Small intestine (tissue), 7 donors: ENCODE results near the gene COMMD10. TPM values are rescaled to one million over a fixed set of nuclear protein-coding genes. Genes with fewer than 3 reads are reported as not detected.

ENCODE experiments used
- DNase-seq, 2 donors: peaks; one replicate each; pipeline versions ENCODE4 v3.0.0 to v3.0.0-alpha.2; 2013
- FAIRE-seq: peaks from 2 replicates; lab custom pipeline; 2012; peaks lifted over from hg19 to GRCh38; lab: Jason Lieb, UNC
- H3K27ac ChIP-seq, 3 donors: one replicate each; pipeline ENCODE4 v1.5.1; 2013; ENCODE audit warnings: low read length in 2 of 3, mild to moderate bottlenecking in 2 of 3, control low read depth in 1 of 3, inconsistent platforms in 1 of 3, low read depth in 1 of 3, moderate library complexity in 1 of 3
- H3K27me3 ChIP-seq, 3 donors: one replicate each; pipeline ENCODE4 v1.6.1; 2013; ENCODE audit warnings: low read length in 3 of 3, inconsistent platforms in 1 of 3; ENCODE audit not compliant: control insufficient read depth in 3 of 3, insufficient read depth in 3 of 3
- H3K36me3 ChIP-seq, 3 donors: one replicate each; pipeline ENCODE4 v1.6.1; 2013; ENCODE audit warnings: low read length in 3 of 3, inconsistent platforms in 1 of 3, low read depth in 1 of 3, mild to moderate bottlenecking in 1 of 3, moderate library complexity in 1 of 3; ENCODE audit not compliant: control insufficient read depth in 3 of 3, insufficient read depth in 2 of 3
- H3K4me1 ChIP-seq, 3 donors: one replicate each; pipeline ENCODE4 v1.6.1; 2013; ENCODE audit warnings: low read length in 2 of 3, inconsistent platforms in 1 of 3, low read depth in 1 of 3, mild to moderate bottlenecking in 1 of 3, moderate library complexity in 1 of 3; ENCODE audit not compliant: control insufficient read depth in 3 of 3, insufficient read depth in 2 of 3
- H3K4me3 ChIP-seq, 3 donors: one replicate each; pipeline ENCODE4 v1.5.1; 2013; ENCODE audit warnings: low read length in 3 of 3, control low read depth in 1 of 3, inconsistent platforms in 1 of 3, low read depth in 1 of 3, mild to moderate bottlenecking in 1 of 3, moderate library complexity in 1 of 3
- H3K9me3 ChIP-seq, 2 donors: one replicate each; pipeline ENCODE4 v1.6.1; 2013; ENCODE audit warnings: low read depth in 1 of 2, low read length in 1 of 2; ENCODE audit not compliant: control insufficient read depth in 2 of 2, insufficient read depth in 1 of 2
- WGBS, 3 donors: extraction: QIAGEN DNeasy Blood & Tissue Kit; methylation state at CpG; one replicate each; pipeline ENCODE4 v1.1.7; 2013; 5-methylcytosine and 5-hydroxymethylcytosine counted together
- polyA plus RNA-seq, 4 donors: library from polyadenylated mRNA; stranded (reverse) in 3 of 4; unstranded in 1 of 4; fragments of 200-250 nt in 3 of 4; fragments of 120-200 nt in 1 of 4; gene quantifications; one replicate each; pipeline versions ENCODE4 v1.2.1 to v1.2.3, GENCODE V29; 2013
- donor health status: healthy with polysubstance abuse.
- donor health status: control.
- donor health status: control.
- donor health status: Bipolar disorder and iron deficiency.
- donor health status: healthy.

The COMMD10 gene
- polyA plus RNA-seq, 4 donors: 19.7 to 70.3 (median 23.2) TPM

DNA sequence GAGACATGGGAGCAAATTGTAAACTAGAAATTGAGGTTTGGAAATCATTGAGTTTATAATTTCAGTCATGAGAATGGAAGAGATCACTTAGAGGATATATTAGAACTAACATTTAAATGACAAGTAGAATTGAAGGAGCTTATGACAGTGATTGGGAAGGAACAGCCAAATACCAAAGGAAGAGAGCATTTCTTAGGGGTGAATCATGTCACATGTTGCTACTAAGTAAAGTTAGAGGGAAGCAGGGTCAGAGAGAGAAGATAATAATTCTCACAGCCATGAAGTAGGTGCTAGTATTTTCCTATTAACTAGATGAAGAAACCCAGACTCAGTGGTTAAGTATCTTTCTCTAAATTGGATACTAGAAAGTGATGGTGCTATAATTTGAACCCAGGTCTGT, 59.3 kb downstream of the COMMD10 start:
- H3K9me3 ChIP-seq: no peaks in the 10 kb centered on the region
- DNase-seq (no peak), FAIRE-seq (no peak)
- H3K4me1 ChIP-seq: no peaks in the 10 kb centered on the region
- no peaks in the 10 kb centered on the region for H3K36me3 ChIP-seq
- H3K27me3 ChIP-seq: no peaks in the 10 kb centered on the region
- no peak overlapping the region for H3K4me3 ChIP-seq
- H3K27ac ChIP-seq: no peak overlapping the region

DNA sequence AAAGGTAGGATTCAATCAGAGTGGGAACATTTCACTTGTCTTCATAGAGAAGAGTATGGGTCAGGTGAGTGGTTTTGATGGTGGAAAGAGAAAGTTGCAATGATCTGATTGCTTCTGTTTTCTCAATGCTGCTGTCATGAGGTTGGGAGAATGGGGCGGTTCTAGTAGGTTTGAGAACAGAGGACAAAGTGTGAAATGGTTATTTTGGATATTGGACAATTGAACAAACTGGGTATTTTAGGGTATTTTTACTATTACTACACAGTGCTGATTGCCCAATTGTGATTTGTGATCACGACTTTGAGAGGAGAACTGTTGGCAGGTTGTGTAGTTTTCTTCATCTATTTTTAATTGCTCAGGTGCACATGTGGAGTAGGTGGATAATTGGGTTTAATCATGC, 60.2 kb downstream of the COMMD10 start:
- no peak overlapping the region for H3K4me3 ChIP-seq
- no peaks in the 10 kb centered on the region for H3K9me3 ChIP-seq
- H3K36me3 ChIP-seq: no peaks in the 10 kb centered on the region
- 68 to 84% (median 75%) methylated on average over 2 of the region's 2 CpGs for WGBS, 3 donors
- no peaks in the 10 kb centered on the region for H3K27me3 ChIP-seq
- H3K4me1 ChIP-seq: no peaks in the 10 kb centered on the region
- no peak overlapping the region for H3K27ac ChIP-seq
- no peak for FAIRE-seq
- no peak for DNase-seq

DNA sequence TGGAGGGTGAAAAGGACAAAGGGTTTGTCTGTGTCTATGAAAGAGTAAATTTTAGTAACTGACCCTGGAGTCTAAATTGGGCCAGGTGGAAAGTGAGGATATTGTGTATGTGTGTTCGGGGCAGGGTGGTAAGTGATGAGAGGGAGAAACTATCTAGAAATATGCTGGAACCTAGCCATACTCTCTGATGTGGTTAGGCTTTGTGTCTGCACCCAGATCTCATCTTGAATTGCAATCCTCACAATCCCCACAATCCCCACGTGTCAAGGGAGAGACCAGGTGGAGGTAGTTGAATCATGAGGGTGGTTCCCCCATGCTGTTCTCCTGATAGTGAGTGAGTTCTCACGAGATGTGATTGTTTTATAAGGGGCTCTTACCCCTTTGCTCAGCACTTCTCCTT, 60.6 kb downstream of the COMMD10 start:
- Histone ChIP-seq H3K36me3 (no peaks in the 10 kb centered on the region), H3K9me3 (no peaks in the 10 kb centered on the region), H3K4me3 (no peak overlapping the region), H3K27ac (no peak overlapping the region), H3K27me3 (no peaks in the 10 kb centered on the region), H3K4me1 (no peaks in the 10 kb centered on the region)
- DNase-seq: no peak
- no peak for FAIRE-seq
- 71 to 76% (median 74%) methylated on average over 3 of the region's 3 CpGs for WGBS, 3 donors

DNA sequence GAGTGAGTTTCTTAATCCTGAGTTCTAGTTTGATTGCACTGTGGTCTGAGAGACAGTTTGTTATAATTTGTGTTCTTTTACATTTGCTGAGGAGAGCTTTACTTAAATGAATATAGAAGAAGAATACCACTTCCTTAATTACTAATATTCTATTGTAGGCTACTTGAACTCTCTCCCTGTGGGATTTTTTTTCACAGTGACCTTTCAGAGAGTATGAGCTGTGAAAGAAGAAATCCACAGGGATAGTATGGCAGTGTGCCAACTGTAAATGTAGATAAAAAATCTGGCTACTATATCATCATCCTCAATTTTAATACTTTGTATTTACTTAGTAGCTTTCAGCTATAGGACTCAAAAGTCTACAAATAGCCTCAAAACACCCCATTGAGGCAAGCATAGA, 67.3 kb downstream of the COMMD10 start:
- Histone ChIP-seq H3K4me3 (no peak overlapping the region), H3K9me3 (no peaks in the 10 kb centered on the region), H3K27ac (no peak overlapping the region), H3K36me3 (peaks cover 0 to 1% (median 0%) of the 10 kb centered on the region in 3 donors), H3K27me3 (no peaks in the 10 kb centered on the region), H3K4me1 (no peaks in the 10 kb centered on the region)
- FAIRE-seq (no peak), DNase-seq (no peak)

DNA sequence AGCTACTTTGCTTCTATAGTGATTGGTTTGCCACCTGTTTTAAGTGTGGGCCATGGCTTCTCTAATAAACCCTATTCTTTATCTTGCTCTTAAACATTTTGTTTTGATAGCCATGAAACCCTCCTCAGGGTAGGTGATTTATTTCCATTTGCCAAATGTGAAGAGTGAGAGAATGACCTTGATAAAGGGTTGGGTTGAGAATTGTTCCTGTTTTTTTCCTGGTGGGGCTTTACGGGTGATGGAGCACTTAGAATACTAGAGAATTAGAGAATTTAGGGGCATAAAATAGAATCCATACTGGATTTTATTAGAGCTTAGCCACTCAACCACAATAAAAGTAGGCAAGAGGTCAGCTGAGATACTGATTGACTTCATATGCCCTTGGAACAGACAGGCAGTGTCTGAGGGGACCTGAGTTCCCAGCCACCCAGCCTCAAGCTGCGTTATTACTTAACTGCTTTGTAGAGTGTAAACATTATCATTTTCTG, 68.9 kb downstream of the COMMD10 start:
- 83 to 91% (median 85%) methylated on average over 2 of the region's 2 CpGs for WGBS, 3 donors
- no peaks in the 10 kb centered on the region for H3K27me3 ChIP-seq
- no peak for DNase-seq
- H3K4me1 ChIP-seq: no peaks in the 10 kb centered on the region
- no peaks in the 10 kb centered on the region for H3K9me3 ChIP-seq
- no peak for FAIRE-seq
- no peak overlapping the region for H3K4me3 ChIP-seq
- H3K36me3 ChIP-seq: peaks cover 0 to 1% (median 0%) of the 10 kb centered on the region in 3 donors
- H3K27ac ChIP-seq: no peak overlapping the region

DNA sequence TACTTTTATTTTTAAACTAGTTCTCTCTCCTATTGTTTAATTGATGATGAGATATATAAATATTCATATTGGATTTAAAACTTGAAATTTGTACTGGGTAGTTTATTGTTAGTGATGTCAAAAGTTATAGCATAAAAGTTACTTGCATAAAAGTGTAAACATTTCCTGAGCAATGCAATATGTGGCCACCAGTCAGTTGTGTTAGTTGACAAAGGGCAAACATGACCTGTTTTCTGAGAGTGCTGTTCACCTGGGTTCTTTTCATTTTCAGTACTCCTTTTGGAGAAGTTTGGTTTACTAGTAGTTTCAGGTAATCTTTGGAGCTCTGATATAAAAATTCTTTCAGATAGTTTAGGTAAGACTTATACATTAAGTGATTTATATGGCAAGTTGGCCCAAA, 69.4 kb downstream of the COMMD10 start:
- H3K4me1 ChIP-seq: no peaks in the 10 kb centered on the region
- H3K4me3 ChIP-seq: no peak overlapping the region
- no peaks in the 10 kb centered on the region for H3K27me3 ChIP-seq
- peaks cover 0 to 1% (median 0%) of the 10 kb centered on the region in 3 donors for H3K36me3 ChIP-seq
- FAIRE-seq: no peak
- H3K9me3 ChIP-seq: no peaks in the 10 kb centered on the region
- no peak for DNase-seq
- H3K27ac ChIP-seq: no peak overlapping the region

DNA sequence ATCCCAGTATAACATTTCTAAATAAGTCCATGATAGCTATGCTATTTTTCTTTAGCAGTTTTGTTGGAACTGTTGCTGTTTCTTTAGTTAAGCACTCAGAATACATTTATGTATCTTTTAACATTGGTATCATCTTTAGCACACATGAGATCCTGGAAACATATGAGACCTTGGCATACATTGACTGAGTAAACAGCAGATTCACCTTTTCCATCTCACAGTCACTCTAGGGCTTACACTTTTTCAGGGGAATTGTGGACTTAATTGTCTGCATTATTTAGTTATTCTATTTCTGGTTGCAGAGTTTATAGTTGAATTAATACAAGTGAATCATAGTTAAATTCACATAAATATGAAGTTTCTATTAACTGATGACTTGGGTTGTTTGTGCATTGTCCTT, 70.1 kb downstream of the COMMD10 start:
- FAIRE-seq (no peak), DNase-seq (no peak)
- Histone ChIP-seq H3K4me1 (no peaks in the 10 kb centered on the region), H3K9me3 (no peaks in the 10 kb centered on the region), H3K27ac (no peak overlapping the region), H3K36me3 (peaks cover 0 to 1% (median 0%) of the 10 kb centered on the region in 3 donors), H3K27me3 (no peaks in the 10 kb centered on the region), H3K4me3 (no peak overlapping the region)

DNA sequence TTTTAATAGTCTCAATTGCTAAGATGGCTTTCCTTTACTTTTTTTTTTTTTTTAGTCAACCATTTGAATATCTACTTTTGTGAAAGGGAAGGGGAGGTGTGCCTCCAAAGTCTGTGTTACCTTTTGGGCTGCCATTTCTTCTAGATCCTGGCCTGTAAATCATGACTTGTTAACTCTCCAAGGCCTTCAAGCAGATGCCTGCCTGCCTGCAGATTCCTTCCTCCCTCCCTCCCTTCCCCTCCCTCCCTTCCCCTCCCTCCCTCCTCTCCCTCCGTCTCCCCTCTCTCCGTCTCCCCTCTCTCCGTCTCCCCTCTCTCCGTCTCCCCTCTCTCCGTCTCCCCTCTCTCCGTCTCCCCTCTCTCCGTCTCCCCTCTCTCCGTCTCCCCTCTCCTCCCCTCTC, 73.1 kb downstream of the COMMD10 start:
- Histone ChIP-seq H3K9me3 (no peaks in the 10 kb centered on the region), H3K36me3 (peaks cover 0 to 1% (median 0%) of the 10 kb centered on the region in 3 donors), H3K4me3 (no peak overlapping the region), H3K27ac (no peak overlapping the region), H3K27me3 (no peaks in the 10 kb centered on the region), H3K4me1 (no peaks in the 10 kb centered on the region)
- 82 to 100% (median 100%) methylated on average over 3 to 8 of the region's 8 CpGs for WGBS, 3 donors
- DNase-seq (no peak), FAIRE-seq (no peak)

DNA sequence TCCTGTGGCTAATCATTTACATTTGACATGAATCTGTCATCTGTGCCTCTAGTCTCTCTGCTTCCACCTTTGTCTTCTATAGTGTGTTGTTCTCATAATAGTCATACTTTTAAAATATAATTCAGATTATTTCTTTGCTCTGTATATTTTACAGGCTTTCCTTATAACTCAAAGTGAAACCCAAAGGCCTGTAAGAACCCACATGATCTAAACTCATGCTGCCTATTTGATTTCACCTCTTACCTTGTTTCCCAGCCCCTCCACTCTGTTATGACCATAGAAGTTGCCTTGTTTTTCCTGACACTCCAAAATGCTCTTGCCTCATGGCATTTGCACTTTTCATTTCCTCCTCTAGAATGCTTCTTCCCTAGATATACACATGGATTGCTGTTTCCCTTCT, 74.2 kb downstream of the COMMD10 start:
- Histone ChIP-seq H3K9me3 (no peaks in the 10 kb centered on the region), H3K27me3 (no peaks in the 10 kb centered on the region), H3K36me3 (peaks cover 0 to 2% (median 0%) of the 10 kb centered on the region in 3 donors), H3K4me1 (no peaks in the 10 kb centered on the region), H3K27ac (no peak overlapping the region), H3K4me3 (no peak overlapping the region)
- FAIRE-seq (no peak), DNase-seq (no peak)
